ENCODE measurements around the gene MEMO1. TPM values are rescaled to one million over a fixed set of nuclear protein-coding genes. Genes with fewer than 3 reads are reported as not detected.

The MEMO1 gene
- total RNA-seq, 1 donor from 2014 or later, result 52.3 TPM

DNA sequence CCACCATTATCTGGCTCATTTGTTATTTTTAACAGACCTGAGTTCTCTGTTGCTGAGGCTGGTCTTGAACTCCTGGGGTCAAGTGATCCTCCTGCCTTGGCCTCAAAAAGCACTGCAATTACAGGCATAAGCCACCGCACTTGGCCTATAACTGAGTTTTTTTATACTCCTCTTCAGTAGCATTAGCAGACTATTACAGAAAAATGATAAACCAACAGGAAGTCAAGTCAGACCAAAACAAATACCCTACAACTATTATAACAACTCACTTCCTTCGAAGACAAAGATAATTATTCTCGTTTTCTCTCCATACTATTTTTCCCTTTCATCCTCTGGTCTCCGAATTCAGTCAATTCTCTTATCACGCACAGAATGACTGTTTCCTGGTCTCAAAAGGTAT, 78.2 kb downstream of the MEMO1 start:
- H3K4me1 Mint-ChIP-seq (ENCODE audit: low read depth), result no peaks in the 10 kb centered on the region
- H3K4me3 Mint-ChIP-seq (ENCODE audit: low read depth), result no peak overlapping the region
- peaks cover 2% of the 10 kb centered on the region for H3K36me3 Mint-ChIP-seq (ENCODE audit: insufficient read depth)
- no peaks in the 10 kb centered on the region for H3K27me3 Mint-ChIP-seq
- TF ChIP-seq, protein P1, sequence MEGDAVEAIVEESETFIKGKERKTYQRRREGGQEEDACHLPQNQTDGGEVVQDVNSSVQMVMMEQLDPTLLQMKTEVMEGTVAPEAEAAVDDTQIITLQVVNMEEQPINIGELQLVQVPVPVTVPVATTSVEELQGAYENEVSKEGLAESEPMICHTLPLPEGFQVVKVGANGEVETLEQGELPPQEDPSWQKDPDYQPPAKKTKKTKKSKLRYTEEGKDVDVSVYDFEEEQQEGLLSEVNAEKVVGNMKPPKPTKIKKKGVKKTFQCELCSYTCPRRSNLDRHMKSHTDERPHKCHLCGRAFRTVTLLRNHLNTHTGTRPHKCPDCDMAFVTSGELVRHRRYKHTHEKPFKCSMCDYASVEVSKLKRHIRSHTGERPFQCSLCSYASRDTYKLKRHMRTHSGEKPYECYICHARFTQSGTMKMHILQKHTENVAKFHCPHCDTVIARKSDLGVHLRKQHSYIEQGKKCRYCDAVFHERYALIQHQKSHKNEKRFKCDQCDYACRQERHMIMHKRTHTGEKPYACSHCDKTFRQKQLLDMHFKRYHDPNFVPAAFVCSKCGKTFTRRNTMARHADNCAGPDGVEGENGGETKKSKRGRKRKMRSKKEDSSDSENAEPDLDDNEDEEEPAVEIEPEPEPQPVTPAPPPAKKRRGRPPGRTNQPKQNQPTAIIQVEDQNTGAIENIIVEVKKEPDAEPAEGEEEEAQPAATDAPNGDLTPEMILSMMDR (IDR thresholded peaks at IDR 0.05; ENCODE audit: unreplicated experiment), result no peak
- H3K9me3 Mint-ChIP-seq (ENCODE audit: low read depth), result no peaks in the 10 kb centered on the region
- DNase-seq (ENCODE audit: low spot score, unreplicated experiment), result no peak
- no peak overlapping the region for H3K27ac Mint-ChIP-seq

DNA sequence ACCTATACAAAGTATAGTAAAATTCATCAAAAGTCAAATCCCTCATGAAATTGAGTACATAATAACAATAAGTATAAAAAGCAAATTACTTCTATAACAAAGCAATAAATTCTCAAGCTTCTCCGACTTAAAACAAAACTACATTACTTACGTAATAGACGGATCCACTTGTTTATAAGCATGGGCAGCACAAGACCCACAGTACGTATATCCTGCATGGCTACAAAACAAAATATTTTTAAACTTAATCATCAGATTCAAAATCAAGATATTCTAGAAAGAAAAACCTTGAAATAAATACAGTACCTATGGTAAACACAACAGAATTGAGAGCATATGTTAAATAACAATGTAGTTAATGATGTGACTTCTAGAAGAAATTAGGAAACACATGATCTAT, 78.9 kb downstream of the MEMO1 start:
- Mint-ChIP-seq H3K9me3 (ENCODE audit: low read depth) (no peaks in the 10 kb centered on the region), H3K27ac (peak overlapping the region; percentile 53), H3K4me1 (ENCODE audit: low read depth) (no peaks in the 10 kb centered on the region), H3K36me3 (ENCODE audit: insufficient read depth) (peaks cover 3% of the 10 kb centered on the region), H3K4me3 (ENCODE audit: low read depth) (no peak overlapping the region), H3K27me3 (no peaks in the 10 kb centered on the region)
- TF ChIP-seq, protein P1 (IDR thresholded peaks at IDR 0.05; ENCODE audit: unreplicated experiment), result no peak
- DNase-seq (ENCODE audit: low spot score, unreplicated experiment), result no peak

DNA sequence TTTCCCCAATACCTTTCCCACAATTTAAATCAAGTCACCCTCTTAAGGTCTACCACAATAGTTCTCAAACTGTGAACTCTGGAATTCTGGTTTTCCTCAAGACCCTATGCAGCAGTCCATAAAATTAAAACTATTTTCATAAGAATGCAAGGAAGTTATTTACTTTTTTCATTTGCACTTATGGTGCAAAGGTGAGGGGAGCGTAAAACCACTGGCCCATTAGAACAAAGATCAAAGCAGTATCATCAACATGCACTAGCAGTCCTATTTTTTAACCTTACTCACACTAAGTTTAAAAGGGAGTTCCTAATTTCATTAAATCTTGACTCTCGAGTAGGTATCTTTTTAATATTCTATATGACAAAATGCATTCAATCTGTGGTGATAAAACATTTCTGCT, 85.3 kb downstream of the MEMO1 start:
- H3K4me3 Mint-ChIP-seq (ENCODE audit: low read depth), result no peak overlapping the region
- TF ChIP-seq, protein P1 (IDR thresholded peaks at IDR 0.05; ENCODE audit: unreplicated experiment), result no peak
- peaks cover 9% of the 10 kb centered on the region for H3K36me3 Mint-ChIP-seq (ENCODE audit: insufficient read depth)
- no peak for DNase-seq (ENCODE audit: low spot score, unreplicated experiment)
- H3K27me3 Mint-ChIP-seq, result no peaks in the 10 kb centered on the region
- peaks cover 23% of the 10 kb centered on the region for H3K4me1 Mint-ChIP-seq (ENCODE audit: low read depth)
- no peak overlapping the region for H3K27ac Mint-ChIP-seq
- no peaks in the 10 kb centered on the region for H3K9me3 Mint-ChIP-seq (ENCODE audit: low read depth)

DNA sequence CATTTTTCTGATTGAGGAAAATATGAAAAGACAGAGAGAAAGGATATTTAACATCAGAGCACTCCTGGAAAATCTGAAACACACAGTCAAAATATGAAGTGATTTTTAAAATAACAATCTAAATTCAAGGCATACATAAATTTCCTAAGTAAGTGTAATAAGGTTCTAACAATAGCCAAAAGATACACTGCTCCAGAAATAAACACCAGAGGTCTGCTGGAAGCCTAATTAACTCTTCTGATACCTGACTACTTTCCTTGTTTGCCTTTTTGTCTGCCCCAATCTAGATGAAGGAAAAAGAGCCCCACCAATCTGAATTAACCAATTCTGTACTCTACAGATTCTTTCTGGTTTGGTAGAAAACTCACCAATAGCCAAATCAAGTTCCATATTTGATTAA, 87.1 kb downstream of the MEMO1 start:
- H3K27me3 Mint-ChIP-seq, result no peaks in the 10 kb centered on the region
- no peaks in the 10 kb centered on the region for H3K9me3 Mint-ChIP-seq (ENCODE audit: low read depth)
- H3K4me3 Mint-ChIP-seq (ENCODE audit: low read depth), result no peak overlapping the region
- TF ChIP-seq, protein P1 (IDR thresholded peaks at IDR 0.05; ENCODE audit: unreplicated experiment), result no peak
- peak overlapping the region; percentile 40 for H3K27ac Mint-ChIP-seq
- DNase-seq (ENCODE audit: low spot score, unreplicated experiment), result no peak
- peaks cover 11% of the 10 kb centered on the region for H3K36me3 Mint-ChIP-seq (ENCODE audit: insufficient read depth)
- H3K4me1 Mint-ChIP-seq (ENCODE audit: low read depth), result peaks cover 23% of the 10 kb centered on the region

DNA sequence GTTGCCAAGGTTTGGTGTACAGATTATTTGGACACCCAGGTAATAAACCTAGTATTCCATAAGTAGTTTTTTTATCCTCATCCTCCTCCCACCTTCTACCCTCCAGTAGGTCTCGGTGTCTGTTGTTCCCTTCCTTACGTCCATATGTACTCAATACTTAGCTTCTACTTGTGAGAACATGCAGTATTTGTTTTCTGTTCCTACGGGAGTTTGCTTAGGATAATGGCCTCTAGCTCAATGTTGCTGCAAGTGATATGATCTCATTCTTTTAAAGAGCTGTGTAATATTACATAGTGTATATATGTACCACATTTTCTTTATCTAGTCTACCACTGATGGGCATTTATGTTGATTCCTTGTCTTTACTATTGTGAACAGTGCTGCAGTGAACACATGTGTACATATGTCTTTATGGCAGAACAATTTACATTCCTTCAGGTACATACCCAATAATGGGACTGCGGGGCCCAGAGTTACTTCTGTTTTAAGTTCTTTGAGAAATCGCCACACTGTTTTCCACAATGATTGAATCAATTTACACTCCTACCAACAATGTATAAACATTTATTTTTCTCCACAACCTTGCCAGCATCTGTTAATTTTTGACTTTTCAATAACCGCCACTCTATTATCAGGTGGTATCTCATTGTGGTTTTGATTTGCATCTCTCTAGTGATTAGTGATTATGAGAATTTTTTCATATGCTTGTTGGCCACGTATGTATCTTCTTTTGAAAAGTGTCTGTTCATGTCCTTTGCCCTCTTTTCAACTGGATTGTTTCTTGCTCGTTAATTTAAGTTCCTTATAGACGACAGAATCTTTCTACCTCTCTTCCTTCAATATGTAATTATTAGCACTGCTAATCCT, 88.0 kb downstream of the MEMO1 start:
- no peak for DNase-seq (ENCODE audit: low spot score, unreplicated experiment)
- TF ChIP-seq, protein P1 (IDR thresholded peaks at IDR 0.05; ENCODE audit: unreplicated experiment), result no peak
- Mint-ChIP-seq H3K9me3 (ENCODE audit: low read depth) (no peaks in the 10 kb centered on the region), H3K4me3 (ENCODE audit: low read depth) (no peak overlapping the region), H3K4me1 (ENCODE audit: low read depth) (peaks cover 23% of the 10 kb centered on the region), H3K27me3 (no peaks in the 10 kb centered on the region), H3K27ac (peak overlapping the region; percentile 40), H3K36me3 (ENCODE audit: insufficient read depth) (peaks cover 11% of the 10 kb centered on the region)
